MM.1S (cell line): ENCODE measurements around the gene XRCC3.

Experiments
- DNase-seq: peaks from one replicate; pipeline ENCODE4 v3.0.0-alpha.2; 2015
- H2AFZ ChIP-seq: fragments of 300-600 bp; sonication (generic); 2 replicates; pipeline ENCODE4 v1.6.0; 2016; ENCODE audit warnings: antibody characterized with exemption, low read length
- H3F3A ChIP-seq: fragments of 300-600 bp; sonication (generic); 2 replicates; pipeline ENCODE4 v1.6.1; 2016; ENCODE audit warnings: mild to moderate bottlenecking, antibody characterized with exemption, low read length, moderate library complexity, mixed read lengths; ENCODE audit not compliant: insufficient read depth
- H3K27ac ChIP-seq: fragments of 300-600 bp; sonication (generic); 2 replicates; pipeline ENCODE4 v1.5.1; 2016; ENCODE audit warnings: mild to moderate bottlenecking, low read length
- H3K27me3 ChIP-seq: fragments of 300-600 bp; sonication (generic); replicated peaks from 2 replicates; pipeline ENCODE4 v1.6.0; 2016; ENCODE audit warnings: low read length; ENCODE audit not compliant: insufficient read depth
- H3K36me3 ChIP-seq: fragments of 300-600 bp; sonication (generic); replicated peaks from 2 replicates; pipeline ENCODE4 v1.6.1; 2016; ENCODE audit warnings: mild to moderate bottlenecking, low read length, mixed read lengths; ENCODE audit not compliant: insufficient read depth
- H3K4me1 ChIP-seq: fragments of 300-600 bp; sonication (generic); 2 replicates; pipeline ENCODE4 v1.6.1; 2016; ENCODE audit warnings: low read length, mixed read lengths
- H3K4me2 ChIP-seq: fragments of 300-600 bp; sonication (generic); 2 replicates; pipeline ENCODE4 v1.6.0; 2016; ENCODE audit warnings: low read depth, low read length
- H3K4me3 ChIP-seq: fragments of 300-600 bp; sonication (generic); 2 replicates; pipeline ENCODE4 v1.5.1; 2016; ENCODE audit warnings: low read length, mixed read lengths
- H3K79me2 ChIP-seq: fragments of 300-600 bp; sonication (generic); 2 replicates; pipeline ENCODE4 v1.6.1; 2016; ENCODE audit warnings: mixed run types, low read length, mixed read lengths
- H3K9ac ChIP-seq: fragments of 300-600 bp; sonication (generic); 2 replicates; pipeline ENCODE4 v1.6.1; 2016; ENCODE audit warnings: low read length, mixed read lengths
- H3K9me2 ChIP-seq: fragments of 300-600 bp; sonication (generic); replicated peaks from 2 replicates; pipeline ENCODE4 v1.6.1; 2016; ENCODE audit warnings: mild to moderate bottlenecking, low read length, mixed read lengths; ENCODE audit not compliant: insufficient read depth
- H3K9me3 ChIP-seq: fragments of 300-600 bp; sonication (generic); replicated peaks from 2 replicates; pipeline ENCODE4 v1.6.1; 2016; ENCODE audit warnings: mild to moderate bottlenecking, low read length, mixed read lengths; ENCODE audit not compliant: insufficient read depth
- H4K20me1 ChIP-seq: fragments of 300-600 bp; sonication (generic); 2 replicates; pipeline ENCODE4 v1.6.1; 2016; ENCODE audit warnings: mild to moderate bottlenecking, low read length, moderate library complexity, mixed read lengths; ENCODE audit not compliant: insufficient read depth
- EZH2 ChIP-seq: fragments of 300-600 bp; sonication (generic); optimal IDR thresholded peaks from 2 replicates; pipeline ENCODE3; 2017; ENCODE audit warnings: low read depth, mild to moderate bottlenecking, antibody characterized with exemption, low read length, mixed read lengths
- EZH2phosphoT487 ChIP-seq: fragments of 300-600 bp; sonication (generic); IDR thresholded peaks from 2 replicates; pipeline ENCODE4 v1.6.1; 2018; ENCODE audit warnings: antibody characterized with exemption, low read length
- TF ChIP-seq, protein P1 (sequence below): fragments of 300-600 bp; sonication (generic); IDR thresholded peaks from 2 replicates; pipeline ENCODE4 v1.5.1; 2016; ENCODE audit warnings: antibody characterized with exemption, low read length, mixed read lengths

XRCC3 gene

DNA sequence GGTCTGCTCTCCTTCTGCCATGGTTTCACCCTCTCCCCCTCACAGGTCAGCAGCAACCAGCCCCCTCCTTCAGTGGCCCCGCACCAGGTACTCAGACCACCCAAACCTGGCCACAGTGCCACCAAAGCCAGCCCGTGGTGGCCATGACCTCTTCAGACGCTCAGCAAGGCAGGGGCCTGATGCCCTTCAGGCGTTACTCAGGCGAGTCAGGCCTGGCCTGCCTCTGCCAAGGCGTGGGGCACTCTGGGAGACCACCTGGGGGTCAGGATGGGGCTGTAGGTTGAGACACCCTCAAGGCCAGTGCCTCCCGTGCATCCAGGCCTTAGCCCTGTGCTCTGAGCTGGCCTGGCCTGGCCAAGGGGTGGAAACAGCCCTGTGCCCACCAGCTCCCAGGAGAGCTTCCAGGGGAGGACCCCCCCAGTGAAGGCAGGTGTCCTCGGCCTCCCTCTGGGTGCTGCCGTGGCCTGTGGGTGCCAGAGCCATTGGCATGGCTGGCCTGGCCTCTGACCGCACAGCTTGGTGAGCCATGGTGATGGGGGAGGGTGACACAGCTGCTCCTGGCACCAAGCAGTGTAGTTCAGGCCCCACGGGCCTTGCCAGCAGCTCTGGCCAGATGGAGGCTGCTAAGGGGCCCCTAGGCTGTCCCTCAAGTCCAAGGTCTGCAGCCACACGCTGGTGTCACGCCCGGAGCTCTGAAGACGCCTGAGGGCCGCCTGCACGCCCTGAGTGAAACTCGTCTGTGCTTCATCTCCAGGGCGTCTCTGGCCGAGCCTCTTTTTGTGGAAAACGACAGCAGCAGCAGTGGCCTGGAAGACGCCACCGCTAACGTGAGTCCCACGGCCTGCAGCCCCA, 15.1 kb downstream of the XRCC3 start:
- H3K4me3 ChIP-seq, result no peak overlapping the region
- H3K9ac ChIP-seq, result no peak overlapping the region
- no peaks in the 10 kb centered on the region for H3K27me3 ChIP-seq
- no peaks in the 10 kb centered on the region for H3F3A ChIP-seq
- TF ChIP-seq, protein P1, sequence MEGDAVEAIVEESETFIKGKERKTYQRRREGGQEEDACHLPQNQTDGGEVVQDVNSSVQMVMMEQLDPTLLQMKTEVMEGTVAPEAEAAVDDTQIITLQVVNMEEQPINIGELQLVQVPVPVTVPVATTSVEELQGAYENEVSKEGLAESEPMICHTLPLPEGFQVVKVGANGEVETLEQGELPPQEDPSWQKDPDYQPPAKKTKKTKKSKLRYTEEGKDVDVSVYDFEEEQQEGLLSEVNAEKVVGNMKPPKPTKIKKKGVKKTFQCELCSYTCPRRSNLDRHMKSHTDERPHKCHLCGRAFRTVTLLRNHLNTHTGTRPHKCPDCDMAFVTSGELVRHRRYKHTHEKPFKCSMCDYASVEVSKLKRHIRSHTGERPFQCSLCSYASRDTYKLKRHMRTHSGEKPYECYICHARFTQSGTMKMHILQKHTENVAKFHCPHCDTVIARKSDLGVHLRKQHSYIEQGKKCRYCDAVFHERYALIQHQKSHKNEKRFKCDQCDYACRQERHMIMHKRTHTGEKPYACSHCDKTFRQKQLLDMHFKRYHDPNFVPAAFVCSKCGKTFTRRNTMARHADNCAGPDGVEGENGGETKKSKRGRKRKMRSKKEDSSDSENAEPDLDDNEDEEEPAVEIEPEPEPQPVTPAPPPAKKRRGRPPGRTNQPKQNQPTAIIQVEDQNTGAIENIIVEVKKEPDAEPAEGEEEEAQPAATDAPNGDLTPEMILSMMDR, result no peak
- TF ChIP-seq EZH2, result no peak
- no peak for TF ChIP-seq EZH2phosphoT487
- H3K4me1 ChIP-seq, result no peaks in the 10 kb centered on the region
- H2AFZ ChIP-seq, result no peak overlapping the region
- H3K9me3 ChIP-seq, result no peaks in the 10 kb centered on the region
- H3K79me2 ChIP-seq, result no peaks in the 10 kb centered on the region
- H3K27ac ChIP-seq, result no peak overlapping the region
- H3K4me2 ChIP-seq, result no peak overlapping the region
- H4K20me1 ChIP-seq, result no peaks in the 10 kb centered on the region
- no peaks in the 10 kb centered on the region for H3K9me2 ChIP-seq
- no peak for DNase-seq
- no peaks in the 10 kb centered on the region for H3K36me3 ChIP-seq

DNA sequence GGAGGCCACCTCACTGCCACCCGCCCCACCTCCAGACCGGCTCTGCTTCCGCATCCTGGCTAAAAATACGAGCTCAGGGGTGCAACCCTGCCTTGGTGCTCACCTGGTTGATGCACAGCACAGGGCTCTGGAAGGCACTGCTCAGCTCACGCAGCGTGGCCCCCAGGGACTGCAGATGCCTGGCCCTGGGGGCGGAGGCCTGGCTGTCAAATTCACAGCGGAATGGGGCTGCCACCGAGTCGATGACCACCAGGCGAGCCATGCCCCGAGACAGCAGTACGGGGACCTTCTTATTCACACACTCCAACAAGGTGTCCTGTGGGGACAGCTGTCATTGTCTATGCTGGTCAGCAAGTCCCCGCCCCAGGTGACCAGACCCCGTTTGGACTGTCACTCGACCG, 16.0 kb downstream of the XRCC3 start:
- no peaks in the 10 kb centered on the region for H3K4me1 ChIP-seq
- H3F3A ChIP-seq, result no peaks in the 10 kb centered on the region
- no peaks in the 10 kb centered on the region for H3K36me3 ChIP-seq
- H3K27ac ChIP-seq, result no peak overlapping the region
- no peaks in the 10 kb centered on the region for H3K27me3 ChIP-seq
- H3K9ac ChIP-seq, result no peak overlapping the region
- TF ChIP-seq, protein P1, result no peak
- TF ChIP-seq EZH2phosphoT487, result no peak
- TF ChIP-seq EZH2, result no peak
- H3K4me2 ChIP-seq, result no peak overlapping the region
- no peak overlapping the region for H2AFZ ChIP-seq
- H3K4me3 ChIP-seq, result no peak overlapping the region
- H3K79me2 ChIP-seq, result no peaks in the 10 kb centered on the region
- DNase-seq, result no peak
- H3K9me2 ChIP-seq, result no peaks in the 10 kb centered on the region
- H3K9me3 ChIP-seq, result no peaks in the 10 kb centered on the region
- no peaks in the 10 kb centered on the region for H4K20me1 ChIP-seq

DNA sequence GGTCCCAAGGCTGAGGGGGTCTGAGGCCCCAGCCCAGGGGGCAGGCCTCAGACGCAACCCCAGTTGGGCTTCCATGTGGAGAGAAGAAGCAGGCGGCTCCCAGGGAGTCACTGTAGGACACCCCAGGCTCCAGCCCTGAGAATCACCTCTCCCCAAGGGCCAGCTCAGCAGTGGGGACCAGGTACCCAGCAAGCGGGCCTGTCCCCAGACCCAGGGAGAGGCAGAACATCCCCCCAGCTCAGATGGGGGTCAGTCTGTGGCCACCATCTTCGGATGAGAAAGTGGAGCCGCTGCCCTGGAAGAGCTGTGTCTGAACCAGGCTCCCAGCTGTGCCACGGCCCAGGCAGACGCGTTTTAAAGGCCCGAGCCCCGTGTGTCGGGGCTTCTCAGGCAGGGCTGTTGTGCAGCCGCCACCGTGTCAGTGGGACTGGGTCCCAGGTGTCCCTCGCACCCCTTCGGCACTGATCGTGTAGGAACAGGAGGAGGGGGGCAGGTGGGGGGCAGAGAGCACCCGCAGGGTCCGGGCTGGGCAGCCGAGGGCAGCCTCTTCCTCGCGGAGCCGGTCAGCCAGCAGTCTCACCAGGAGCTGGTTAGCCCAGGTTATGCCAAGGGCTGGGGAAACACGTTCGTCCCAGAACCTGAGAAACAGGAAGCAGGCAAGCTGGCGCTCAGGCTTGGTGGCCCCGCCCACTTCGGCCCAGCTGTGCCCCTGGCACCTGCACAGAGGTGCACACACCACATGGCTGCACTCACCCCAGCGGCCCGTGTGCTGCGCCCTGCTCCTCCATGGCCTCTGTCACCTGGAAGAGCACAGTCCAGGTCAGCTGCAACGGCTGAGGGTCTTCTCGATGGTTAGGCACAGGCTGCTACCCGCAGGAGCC, 16.6 kb downstream of the XRCC3 start:
- Histone ChIP-seq H3K4me3 (no peak overlapping the region), H4K20me1 (no peaks in the 10 kb centered on the region), H3K27me3 (no peaks in the 10 kb centered on the region), H3K79me2 (no peaks in the 10 kb centered on the region), H3K9ac (no peak overlapping the region), H3K27ac (no peak overlapping the region), H3K9me2 (no peaks in the 10 kb centered on the region), H3K4me2 (no peak overlapping the region), H2AFZ (no peak overlapping the region), H3K36me3 (no peaks in the 10 kb centered on the region), H3F3A (no peaks in the 10 kb centered on the region), H3K4me1 (no peaks in the 10 kb centered on the region), H3K9me3 (no peaks in the 10 kb centered on the region)
- TF ChIP-seq, protein P1, result no peak
- TF ChIP-seq EZH2, result no peak
- no peak for TF ChIP-seq EZH2phosphoT487
- no peak for DNase-seq
